HEK293 (cell line): ENCODE results near the gene ZBED6.

Experiments
- CTCF ChIA-PET: fragments of 350-600 bp; formaldehyde crosslinking; extraction: SDS; loops from one replicate; lab custom pipeline; 2021; ENCODE audit warnings: antibody characterized with exemption; lab: Yijun Ruan, JAX
- POLR2A ChIA-PET: fragments of 300-600 bp; formaldehyde crosslinking; extraction: SDS; loops from one replicate; lab custom pipeline; 2020; ENCODE audit warnings: antibody characterized with exemption, inconsistent platforms; lab: Yijun Ruan, JAX
- H3K27ac ChIP-seq: fragments of 200-500 bp; sonication (Bioruptor generic); 2 replicates; pipeline ENCODE4 v1.5.1; 2014; ENCODE audit warnings: low read depth, low read length, control low read depth, inconsistent platforms; ENCODE audit errors: extremely low read depth
- H3K36me3 ChIP-seq, 2 experiments: fragments of 200-500 bp in 1 of 2; sonication (Bioruptor generic) in 1 of 2; 1 replicate in 1 of 2; 2 replicates in 1 of 2; pipeline ENCODE4 v1.5.1; 2014 to 2017; ENCODE audit warnings: inconsistent platforms in 2 of 2, low read length in 2 of 2; ENCODE audit not compliant: control insufficient read depth in 2 of 2, insufficient read depth in 1 of 2
- H3K4me1 ChIP-seq: fragments of 200-500 bp; sonication (Bioruptor generic); 2 replicates; pipeline ENCODE4 v1.5.1; 2014; ENCODE audit warnings: mild to moderate bottlenecking, low read length, inconsistent platforms; ENCODE audit not compliant: control insufficient read depth, insufficient read depth
- H3K4me3 ChIP-seq: 2 replicates; pipeline ENCODE4 v1.5.1; 2011; ENCODE audit warnings: low read depth, mild to moderate bottlenecking, control low read depth, low read length, moderate library complexity
- H3K9me3 ChIP-seq: fragments of 200-500 bp; sonication (Bioruptor generic); 2 replicates; pipeline ENCODE4 v1.5.1; 2014; ENCODE audit warnings: low read depth, low read length, inconsistent platforms; ENCODE audit not compliant: control insufficient read depth, insufficient read depth
- KLF9 ChIP-seq: fragments of 450-650 bp; formaldehyde crosslinking; IDR thresholded peaks from 2 replicates; pipeline ENCODE4 v1.5.1; 2016; ENCODE audit warnings: missing biosample characterization, missing genetic modification characterization, low read depth
- OVOL3 ChIP-seq: fragments of 450-650 bp; formaldehyde crosslinking; IDR thresholded peaks from 2 replicates; pipeline ENCODE4 v1.5.1; 2016; ENCODE audit warnings: missing biosample characterization, missing genetic modification characterization
- ZBTB44 ChIP-seq: fragments of 450-650 bp; IDR thresholded peaks from 2 replicates; pipeline ENCODE4 v1.5.1; 2018; ENCODE audit warnings: missing biosample characterization, mild to moderate bottlenecking, missing genetic modification characterization
- ZNF214 ChIP-seq: fragments of 450-650 bp; formaldehyde crosslinking; IDR thresholded peaks from 2 replicates; pipeline ENCODE4 v1.5.1; 2017; ENCODE audit warnings: missing biosample characterization, mild to moderate bottlenecking, missing genetic modification characterization, borderline replicate concordance
- ZNF23 ChIP-seq: fragments of 450-650 bp; formaldehyde crosslinking; IDR thresholded peaks from 2 replicates; pipeline ENCODE4 v1.5.1; 2016; ENCODE audit warnings: missing biosample characterization, missing genetic modification characterization, borderline replicate concordance
- ZNF274 ChIP-seq, 2 experiments: fragments of 200-500 bp in 1 of 2; fragments of 450-650 bp in 1 of 2; sonication (Bioruptor generic) in 1 of 2; formaldehyde crosslinking in 1 of 2; IDR thresholded peaks; 2 replicates each; pipeline versions ENCODE4 v1.5.1 to v1.6.1; 2014 to 2016; ENCODE audit warnings: borderline replicate concordance in 1 of 2, inconsistent platforms in 1 of 2, low read length in 1 of 2, missing biosample characterization in 1 of 2, missing genetic modification characterization in 1 of 2
- ZNF302 ChIP-seq: fragments of 450-650 bp; formaldehyde crosslinking; IDR thresholded peaks from 2 replicates; pipeline ENCODE4 v1.5.1; 2016; ENCODE audit warnings: missing biosample characterization, missing genetic modification characterization, low read depth
- ZNF426 ChIP-seq: fragments of 450-650 bp; formaldehyde crosslinking; IDR thresholded peaks from 2 replicates; pipeline ENCODE4 v1.5.1; 2017; ENCODE audit warnings: missing biosample characterization, missing genetic modification characterization, mild to moderate bottlenecking, inconsistent platforms, moderate library complexity
- ZNF449 ChIP-seq: fragments of 450-650 bp; formaldehyde crosslinking; IDR thresholded peaks from 2 replicates; pipeline ENCODE4 v1.5.1; 2017; ENCODE audit warnings: missing biosample characterization, mild to moderate bottlenecking, missing genetic modification characterization, moderate library complexity
- ZNF654 ChIP-seq: fragments of 450-650 bp; formaldehyde crosslinking; IDR thresholded peaks from 2 replicates; pipeline ENCODE4 v1.5.1; 2016; ENCODE audit warnings: low read depth, missing biosample characterization, missing genetic modification characterization
- ZSCAN23 ChIP-seq: fragments of 450-650 bp; formaldehyde crosslinking; IDR thresholded peaks from 2 replicates; pipeline ENCODE4 v1.5.1; 2016; ENCODE audit warnings: missing biosample characterization, missing genetic modification characterization
- TF ChIP-seq, protein P1 (sequence below): fragments of 450-650 bp; formaldehyde crosslinking; IDR thresholded peaks from 2 replicates; pipeline ENCODE4 v1.5.1; 2016; ENCODE audit warnings: missing biosample characterization, missing genetic modification characterization, low read depth
- TF ChIP-seq, protein P2 (sequence below): fragments of 450-650 bp; formaldehyde crosslinking; IDR thresholded peaks from 2 replicates; pipeline ENCODE4 v1.5.1; 2016; ENCODE audit warnings: missing biosample characterization, missing genetic modification characterization
- TF ChIP-seq, protein P3 (sequence below): fragments of 450-650 bp; formaldehyde crosslinking; IDR thresholded peaks from 2 replicates; pipeline ENCODE4 v1.5.1; 2016; ENCODE audit warnings: missing biosample characterization, missing genetic modification characterization
- TF ChIP-seq, protein P4 (sequence below): fragments of 450-650 bp; formaldehyde crosslinking; IDR thresholded peaks from 2 replicates; pipeline ENCODE4 v1.5.1; 2016; ENCODE audit warnings: missing biosample characterization, missing genetic modification characterization

Gene ZBED6

GRCh38 chr1:203769505-203770343, 25.7 kb upstream of the ZBED6 start:
- ChIA-PET CTCF (interaction anchor here (0.6 kb wide), 1 partner anchor 329 kb away, joined by 3 read pairs; no protein-coding TSS in a partner anchor), POLR2A (no interaction called here)
- H3K4me1 ChIP-seq = no peaks in the 10 kb centered on the region
- TF ChIP-seq ZNF274 (IDR thresholded peaks at IDR 0.05; ENCODE audit: low read length) = no peak
- no peak for TF ChIP-seq ZNF274 (tag by site-specific recombination; IDR thresholded peaks at IDR 0.05; ENCODE audit: borderline replicate concordance)
- TF ChIP-seq ZNF449 (tag by site-specific recombination) = no peak
- TF ChIP-seq, protein P1, sequence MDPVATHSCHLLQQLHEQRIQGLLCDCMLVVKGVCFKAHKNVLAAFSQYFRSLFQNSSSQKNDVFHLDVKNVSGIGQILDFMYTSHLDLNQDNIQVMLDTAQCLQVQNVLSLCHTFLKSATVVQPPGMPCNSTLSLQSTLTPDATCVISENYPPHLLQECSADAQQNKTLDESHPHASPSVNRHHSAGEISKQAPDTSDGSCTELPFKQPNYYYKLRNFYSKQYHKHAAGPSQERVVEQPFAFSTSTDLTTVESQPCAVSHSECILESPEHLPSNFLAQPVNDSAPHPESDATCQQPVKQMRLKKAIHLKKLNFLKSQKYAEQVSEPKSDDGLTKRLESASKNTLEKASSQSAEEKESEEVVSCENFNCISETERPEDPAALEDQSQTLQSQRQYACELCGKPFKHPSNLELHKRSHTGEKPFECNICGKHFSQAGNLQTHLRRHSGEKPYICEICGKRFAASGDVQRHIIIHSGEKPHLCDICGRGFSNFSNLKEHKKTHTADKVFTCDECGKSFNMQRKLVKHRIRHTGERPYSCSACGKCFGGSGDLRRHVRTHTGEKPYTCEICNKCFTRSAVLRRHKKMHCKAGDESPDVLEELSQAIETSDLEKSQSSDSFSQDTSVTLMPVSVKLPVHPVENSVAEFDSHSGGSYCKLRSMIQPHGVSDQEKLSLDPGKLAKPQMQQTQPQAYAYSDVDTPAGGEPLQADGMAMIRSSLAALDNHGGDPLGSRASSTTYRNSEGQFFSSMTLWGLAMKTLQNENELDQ (tag by site-specific recombination) = no peak
- TF ChIP-seq, protein P2, sequence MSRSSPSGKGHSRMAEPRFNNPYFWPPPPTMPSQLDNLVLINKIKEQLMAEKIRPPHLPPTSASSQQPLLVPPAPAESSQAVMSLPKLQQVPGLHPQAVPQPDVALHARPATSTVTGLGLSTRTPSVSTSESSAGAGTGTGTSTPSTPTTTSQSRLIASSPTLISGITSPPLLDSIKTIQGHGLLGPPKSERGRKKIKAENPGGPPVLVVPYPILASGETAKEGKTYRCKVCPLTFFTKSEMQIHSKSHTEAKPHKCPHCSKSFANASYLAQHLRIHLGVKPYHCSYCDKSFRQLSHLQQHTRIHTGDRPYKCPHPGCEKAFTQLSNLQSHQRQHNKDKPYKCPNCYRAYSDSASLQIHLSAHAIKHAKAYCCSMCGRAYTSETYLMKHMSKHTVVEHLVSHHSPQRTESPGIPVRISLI (tag by site-specific recombination) = no peak
- TF ChIP-seq ZNF426 = no peak
- no peak for TF ChIP-seq KLF9 (tag by site-specific recombination)
- no peak for TF ChIP-seq ZNF654
- TF ChIP-seq ZBTB44 (tag by site-specific recombination) = no peak
- no peak for TF ChIP-seq ZSCAN23 (tag by site-specific recombination)
- no peak for TF ChIP-seq OVOL3 (tag by site-specific recombination)
- TF ChIP-seq, protein P3, sequence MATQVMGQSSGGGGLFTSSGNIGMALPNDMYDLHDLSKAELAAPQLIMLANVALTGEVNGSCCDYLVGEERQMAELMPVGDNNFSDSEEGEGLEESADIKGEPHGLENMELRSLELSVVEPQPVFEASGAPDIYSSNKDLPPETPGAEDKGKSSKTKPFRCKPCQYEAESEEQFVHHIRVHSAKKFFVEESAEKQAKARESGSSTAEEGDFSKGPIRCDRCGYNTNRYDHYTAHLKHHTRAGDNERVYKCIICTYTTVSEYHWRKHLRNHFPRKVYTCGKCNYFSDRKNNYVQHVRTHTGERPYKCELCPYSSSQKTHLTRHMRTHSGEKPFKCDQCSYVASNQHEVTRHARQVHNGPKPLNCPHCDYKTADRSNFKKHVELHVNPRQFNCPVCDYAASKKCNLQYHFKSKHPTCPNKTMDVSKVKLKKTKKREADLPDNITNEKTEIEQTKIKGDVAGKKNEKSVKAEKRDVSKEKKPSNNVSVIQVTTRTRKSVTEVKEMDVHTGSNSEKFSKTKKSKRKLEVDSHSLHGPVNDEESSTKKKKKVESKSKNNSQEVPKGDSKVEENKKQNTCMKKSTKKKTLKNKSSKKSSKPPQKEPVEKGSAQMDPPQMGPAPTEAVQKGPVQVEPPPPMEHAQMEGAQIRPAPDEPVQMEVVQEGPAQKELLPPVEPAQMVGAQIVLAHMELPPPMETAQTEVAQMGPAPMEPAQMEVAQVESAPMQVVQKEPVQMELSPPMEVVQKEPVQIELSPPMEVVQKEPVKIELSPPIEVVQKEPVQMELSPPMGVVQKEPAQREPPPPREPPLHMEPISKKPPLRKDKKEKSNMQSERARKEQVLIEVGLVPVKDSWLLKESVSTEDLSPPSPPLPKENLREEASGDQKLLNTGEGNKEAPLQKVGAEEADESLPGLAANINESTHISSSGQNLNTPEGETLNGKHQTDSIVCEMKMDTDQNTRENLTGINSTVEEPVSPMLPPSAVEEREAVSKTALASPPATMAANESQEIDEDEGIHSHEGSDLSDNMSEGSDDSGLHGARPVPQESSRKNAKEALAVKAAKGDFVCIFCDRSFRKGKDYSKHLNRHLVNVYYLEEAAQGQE (tag by site-specific recombination) = no peak
- TF ChIP-seq, protein P4, sequence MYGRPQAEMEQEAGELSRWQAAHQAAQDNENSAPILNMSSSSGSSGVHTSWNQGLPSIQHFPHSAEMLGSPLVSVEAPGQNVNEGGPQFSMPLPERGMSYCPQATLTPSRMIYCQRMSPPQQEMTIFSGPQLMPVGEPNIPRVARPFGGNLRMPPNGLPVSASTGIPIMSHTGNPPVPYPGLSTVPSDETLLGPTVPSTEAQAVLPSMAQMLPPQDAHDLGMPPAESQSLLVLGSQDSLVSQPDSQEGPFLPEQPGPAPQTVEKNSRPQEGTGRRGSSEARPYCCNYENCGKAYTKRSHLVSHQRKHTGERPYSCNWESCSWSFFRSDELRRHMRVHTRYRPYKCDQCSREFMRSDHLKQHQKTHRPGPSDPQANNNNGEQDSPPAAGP = no peak
- TF ChIP-seq ZNF302 (tag by site-specific recombination) = no peak
- TF ChIP-seq ZNF23 (tag by site-specific recombination) = no peak
- TF ChIP-seq ZNF214 = no peak
- no peak overlapping the region for H3K4me3 ChIP-seq
- H3K36me3 ChIP-seq = no peaks in the 10 kb centered on the region
- no peak overlapping the region for H3K27ac ChIP-seq
- H3K9me3 ChIP-seq = no peaks in the 10 kb centered on the region
